C4-2B (cell line): ENCODE data around the gene LRP2.

Experiments used
- ZFX ChIP-seq: fragments of 450-650 bp; IDR thresholded peaks from 2 replicates; pipeline ENCODE4 v1.6.1; 2017
- TF ChIP-seq, protein P1 (sequence below): fragments of 450-650 bp; conservative IDR thresholded peaks from 2 replicates; pipeline ENCODE4 v1.5.1; 2017; ENCODE audit warnings: mild to moderate bottlenecking

DNA sequence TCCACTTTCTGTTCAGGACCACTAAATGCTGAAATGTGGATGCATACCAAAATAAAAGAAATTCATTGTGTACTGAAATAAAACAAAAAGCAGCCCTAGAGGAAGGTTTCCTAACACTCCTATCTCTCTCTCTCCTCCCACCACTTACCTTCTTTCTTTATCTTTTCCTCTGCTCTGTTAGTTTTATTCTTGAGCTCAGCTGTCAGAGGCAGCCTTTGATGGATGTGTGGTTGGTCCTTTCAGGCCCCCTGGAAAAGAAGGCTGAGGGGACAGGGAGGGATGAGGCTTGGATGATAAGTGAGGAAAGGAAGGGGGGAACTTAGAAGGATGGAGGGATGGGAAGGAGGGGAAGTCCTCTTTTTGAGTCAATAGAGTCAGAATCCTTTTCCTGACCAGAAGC lies 245.3 kb downstream of the LRP2 start:
- TF ChIP-seq, protein P1, sequence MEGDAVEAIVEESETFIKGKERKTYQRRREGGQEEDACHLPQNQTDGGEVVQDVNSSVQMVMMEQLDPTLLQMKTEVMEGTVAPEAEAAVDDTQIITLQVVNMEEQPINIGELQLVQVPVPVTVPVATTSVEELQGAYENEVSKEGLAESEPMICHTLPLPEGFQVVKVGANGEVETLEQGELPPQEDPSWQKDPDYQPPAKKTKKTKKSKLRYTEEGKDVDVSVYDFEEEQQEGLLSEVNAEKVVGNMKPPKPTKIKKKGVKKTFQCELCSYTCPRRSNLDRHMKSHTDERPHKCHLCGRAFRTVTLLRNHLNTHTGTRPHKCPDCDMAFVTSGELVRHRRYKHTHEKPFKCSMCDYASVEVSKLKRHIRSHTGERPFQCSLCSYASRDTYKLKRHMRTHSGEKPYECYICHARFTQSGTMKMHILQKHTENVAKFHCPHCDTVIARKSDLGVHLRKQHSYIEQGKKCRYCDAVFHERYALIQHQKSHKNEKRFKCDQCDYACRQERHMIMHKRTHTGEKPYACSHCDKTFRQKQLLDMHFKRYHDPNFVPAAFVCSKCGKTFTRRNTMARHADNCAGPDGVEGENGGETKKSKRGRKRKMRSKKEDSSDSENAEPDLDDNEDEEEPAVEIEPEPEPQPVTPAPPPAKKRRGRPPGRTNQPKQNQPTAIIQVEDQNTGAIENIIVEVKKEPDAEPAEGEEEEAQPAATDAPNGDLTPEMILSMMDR = no peak
- TF ChIP-seq ZFX = no peak
